ENCODE measurements around the gene WNK2.

- TF ChIP-seq POLR2A (IDR thresholded peaks at IDR 0.05; ENCODE audit: low read depth, low read length) (no peak), POLR2AphosphoS5 (IDR thresholded peaks at IDR 0.05; ENCODE audit: low read depth, low read length) (no peak), TAF1 (IDR thresholded peaks at IDR 0.05; ENCODE audit: low read depth, low read length) (no peak), POU2F2 (IDR thresholded peaks at IDR 0.05; ENCODE audit: low read depth, low read length) (no peak), SPI1 (IDR thresholded peaks at IDR 0.05; ENCODE audit: low read depth, low read length) (no peak)
Measured at GRCh38 chr9:93303806-93304573, 120.1 kb downstream of the WNK2 start.
